SK-N-SH treated with all-trans-retinoic acid at 6 μM for 48 hours (cell line): ENCODE data around the gene HSPB8.

Source experiments
- ATAC-seq: fragments of 200-7000 bp; cut with Tn5 transposase; 3 replicates; pipeline ENCODE4 v1.9.1; 2020; ENCODE audit warnings: mild to moderate bottlenecking, moderate library complexity
- ARNTL ChIP-seq: fragments of 450-650 bp; formaldehyde crosslinking; IDR thresholded peaks from 2 replicates; pipeline ENCODE4 v1.5.0; 2020; ENCODE audit warnings: low read depth, mild to moderate bottlenecking, moderate library complexity, borderline replicate concordance
- BACH2 ChIP-seq: fragments of 250-450 bp; sonication (Bioruptor Pico); IDR thresholded peaks from 2 replicates; pipeline ENCODE4 v1.9.0; 2021; ENCODE audit warnings: mild to moderate bottlenecking, borderline replicate concordance
- CSDC2 ChIP-seq: fragments of 250-450 bp; sonication (Bioruptor Pico); IDR thresholded peaks from 2 replicates; pipeline ENCODE4 v1.5.0; 2020; ENCODE audit warnings: mild to moderate bottlenecking, moderate library complexity
- ESRRG ChIP-seq: fragments of 250-450 bp; sonication (Bioruptor Pico); IDR thresholded peaks from 2 replicates; pipeline ENCODE4 v1.6.1; 2021; ENCODE audit warnings: mild to moderate bottlenecking
- GLIS3 ChIP-seq: fragments of 250-450 bp; sonication (Bioruptor Pico); IDR thresholded peaks from 2 replicates; pipeline ENCODE4 v1.5.0; 2020; ENCODE audit warnings: mild to moderate bottlenecking, moderate library complexity
- ISL1 ChIP-seq: fragments of 250-450 bp; sonication (Bioruptor Pico); IDR thresholded peaks from 2 replicates; pipeline ENCODE4 v2.1.2; 2022; ENCODE audit warnings: mild to moderate bottlenecking, moderate library complexity
- OSR1 ChIP-seq: fragments of 250-450 bp; sonication (Bioruptor Pico); IDR thresholded peaks from 2 replicates; pipeline ENCODE4 v1.8.0; 2022; ENCODE audit warnings: moderate library complexity, mild to moderate bottlenecking, inconsistent platforms
- PPARA ChIP-seq: fragments of 250-450 bp; sonication (Bioruptor Pico); IDR thresholded peaks from 2 replicates; pipeline ENCODE4 v1.5.0; 2020; ENCODE audit warnings: mild to moderate bottlenecking, borderline replicate concordance
- RARB ChIP-seq: fragments of 250-450 bp; sonication (Bioruptor Pico); IDR thresholded peaks from 2 replicates; pipeline ENCODE4 v1.8.0; 2021; ENCODE audit warnings: mild to moderate bottlenecking, moderate library complexity
- SNAI2 ChIP-seq: fragments of 250-450 bp; sonication (Bioruptor Pico); IDR thresholded peaks from 2 replicates; pipeline ENCODE4 v1.5.0; 2020; ENCODE audit warnings: mild to moderate bottlenecking, moderate library complexity
- TCF4 ChIP-seq: fragments of 250-450 bp; sonication (Bioruptor Pico); IDR thresholded peaks from 2 replicates; pipeline ENCODE4 v1.8.0; 2021; ENCODE audit warnings: mild to moderate bottlenecking, moderate library complexity, borderline replicate concordance
- TOX ChIP-seq: fragments of 250-450 bp; sonication (Bioruptor Pico); IDR thresholded peaks from 2 replicates; pipeline ENCODE4 v1.8.0; 2021; ENCODE audit warnings: mild to moderate bottlenecking, moderate library complexity, borderline replicate concordance
- ZC3H10 ChIP-seq: fragments of 250-450 bp; sonication (Bioruptor Pico); IDR thresholded peaks from 2 replicates; pipeline ENCODE4 v1.5.1; 2021; ENCODE audit warnings: mild to moderate bottlenecking, moderate library complexity
- ZFP30 ChIP-seq: fragments of 450-650 bp; formaldehyde crosslinking; IDR thresholded peaks from 2 replicates; pipeline ENCODE4 v1.5.0; 2022; ENCODE audit warnings: mild to moderate bottlenecking, moderate library complexity
- ZNF565 ChIP-seq: fragments of 450-650 bp; formaldehyde crosslinking; conservative IDR thresholded peaks from 2 replicates; pipeline ENCODE4 v1.5.0; 2020; ENCODE audit warnings: low read depth, mild to moderate bottlenecking, moderate library complexity
- ZNF8 ChIP-seq: fragments of 450-650 bp; formaldehyde crosslinking; IDR thresholded peaks from 2 replicates; pipeline ENCODE4 v1.5.0; 2020; ENCODE audit warnings: mild to moderate bottlenecking, moderate library complexity
- TF ChIP-seq, protein P1 (sequence below): fragments of 250-450 bp; sonication (Bioruptor Pico); IDR thresholded peaks from 2 replicates; pipeline ENCODE4 v1.8.0; 2021; ENCODE audit warnings: low read depth, mild to moderate bottlenecking, moderate library complexity, borderline replicate concordance
- TF ChIP-seq, protein P2 (sequence below): fragments of 250-450 bp; sonication (Bioruptor Pico); IDR thresholded peaks from 2 replicates; pipeline ENCODE4 v1.5.0; 2020; ENCODE audit warnings: mild to moderate bottlenecking, moderate library complexity
- TF ChIP-seq, protein P3 (sequence below): fragments of 250-450 bp; sonication (Bioruptor Pico); IDR thresholded peaks from 2 replicates; pipeline ENCODE4 v1.5.1; 2021; ENCODE audit warnings: mild to moderate bottlenecking, moderate library complexity
- TF ChIP-seq, protein P4 (sequence below): fragments of 250-450 bp; sonication (Bioruptor Pico); IDR thresholded peaks from 2 replicates; pipeline ENCODE4 v1.5.1; 2020; ENCODE audit warnings: low read depth, mild to moderate bottlenecking, moderate library complexity

HSPB8 gene

DNA sequence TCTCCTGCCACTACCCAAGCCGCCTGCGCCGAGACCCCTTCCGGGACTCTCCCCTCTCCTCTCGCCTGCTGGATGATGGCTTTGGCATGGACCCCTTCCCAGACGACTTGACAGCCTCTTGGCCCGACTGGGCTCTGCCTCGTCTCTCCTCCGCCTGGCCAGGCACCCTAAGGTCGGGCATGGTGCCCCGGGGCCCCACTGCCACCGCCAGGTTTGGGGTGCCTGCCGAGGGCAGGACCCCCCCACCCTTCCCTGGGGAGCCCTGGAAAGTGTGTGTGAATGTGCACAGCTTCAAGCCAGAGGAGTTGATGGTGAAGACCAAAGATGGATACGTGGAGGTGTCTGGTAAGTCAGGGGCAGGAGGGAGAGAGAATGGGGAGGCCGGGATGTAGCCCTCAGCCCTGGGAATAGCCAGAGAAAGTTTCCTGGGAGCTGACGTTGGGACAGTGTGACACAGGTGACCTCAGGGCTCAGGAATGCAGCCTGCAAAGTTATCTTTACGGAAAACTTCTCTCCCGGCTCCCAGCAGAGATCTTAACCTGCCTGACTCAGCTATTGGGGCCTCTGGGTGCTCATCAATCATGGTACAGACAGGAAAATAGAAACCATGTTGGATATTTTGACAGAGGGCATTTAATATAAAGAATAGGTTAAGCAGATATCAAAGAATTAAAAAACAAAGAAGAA lies 747 bp downstream of the HSPB8 start:
- peak; percentile 28; the same call in 1 of the 3 replicates for ATAC-seq

DNA sequence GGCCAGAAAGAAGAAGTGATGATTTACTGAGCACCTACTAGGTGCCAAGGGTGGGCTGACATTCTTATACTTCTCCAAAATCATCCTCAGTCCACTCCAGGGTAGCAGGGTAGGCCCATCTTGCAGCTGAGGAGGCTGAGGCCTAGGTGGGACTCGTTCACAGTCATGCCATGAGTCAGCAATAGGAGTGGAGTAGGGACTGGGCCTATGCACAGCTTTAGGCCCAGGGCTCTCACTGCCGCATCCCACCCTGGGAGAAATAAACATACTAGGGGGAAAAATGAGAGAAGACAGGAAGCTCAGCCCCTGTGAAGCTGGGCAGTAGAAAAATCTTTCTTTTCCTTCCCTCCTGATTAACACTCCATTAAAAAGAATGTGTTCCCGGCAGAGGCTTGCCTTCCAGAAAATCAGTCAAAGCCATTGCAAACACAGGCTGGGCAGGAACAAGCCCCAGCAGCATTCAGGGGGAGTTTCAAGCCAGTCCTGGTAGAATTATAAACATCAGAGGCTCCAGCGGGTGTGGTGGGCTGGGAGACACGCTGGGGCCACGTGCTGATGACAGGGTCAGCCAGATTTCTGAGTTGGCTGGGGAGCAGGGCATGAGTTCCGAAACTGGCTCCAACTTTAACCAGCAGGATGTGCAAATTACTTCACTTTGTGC lies 1.8 kb downstream of the HSPB8 start:
- no peak for TF ChIP-seq TOX (CRISPR knock-in tag)
- TF ChIP-seq CSDC2 (CRISPR knock-in tag): no peak
- no peak for TF ChIP-seq TCF4 (CRISPR knock-in tag)
- no peak for TF ChIP-seq ZC3H10 (CRISPR knock-in tag)
- TF ChIP-seq, all 23 proteins: peak for 0

More for the DNA sequence above, 747 bp downstream of the HSPB8 start:
- TF ChIP-seq PPARA (CRISPR knock-in tag) (no peak), ISL1 (CRISPR knock-in tag) (peak; percentile 33; the same call in 1 of the 2 replicates), CSDC2 (CRISPR knock-in tag) (0 out of 2 replicates have a peak, but pooled peaks have one; percentile 16)

DNA sequence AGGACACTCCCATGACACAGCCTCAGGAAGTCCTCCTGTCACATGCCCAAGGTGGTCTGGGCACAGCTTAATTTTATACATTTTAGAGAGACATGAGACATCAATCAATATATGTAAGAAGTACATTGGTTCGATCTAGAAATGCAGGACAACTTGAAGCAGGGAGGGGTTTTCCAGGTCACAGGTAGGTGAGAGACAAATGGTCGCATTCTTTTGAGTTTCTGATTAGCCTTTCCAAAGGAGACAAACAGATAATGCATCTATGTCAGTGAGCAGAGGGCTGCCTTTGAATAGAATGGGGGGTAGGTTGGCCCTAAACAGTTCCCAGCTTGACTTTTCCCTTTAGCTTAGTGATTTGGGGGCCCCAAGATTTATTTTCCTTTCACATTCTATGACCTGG lies 2.5 kb downstream of the HSPB8 start:
- no peak for ATAC-seq
- TF ChIP-seq ZFP30 (CRISPR knock-in tag): no peak
- TF ChIP-seq, protein P1, sequence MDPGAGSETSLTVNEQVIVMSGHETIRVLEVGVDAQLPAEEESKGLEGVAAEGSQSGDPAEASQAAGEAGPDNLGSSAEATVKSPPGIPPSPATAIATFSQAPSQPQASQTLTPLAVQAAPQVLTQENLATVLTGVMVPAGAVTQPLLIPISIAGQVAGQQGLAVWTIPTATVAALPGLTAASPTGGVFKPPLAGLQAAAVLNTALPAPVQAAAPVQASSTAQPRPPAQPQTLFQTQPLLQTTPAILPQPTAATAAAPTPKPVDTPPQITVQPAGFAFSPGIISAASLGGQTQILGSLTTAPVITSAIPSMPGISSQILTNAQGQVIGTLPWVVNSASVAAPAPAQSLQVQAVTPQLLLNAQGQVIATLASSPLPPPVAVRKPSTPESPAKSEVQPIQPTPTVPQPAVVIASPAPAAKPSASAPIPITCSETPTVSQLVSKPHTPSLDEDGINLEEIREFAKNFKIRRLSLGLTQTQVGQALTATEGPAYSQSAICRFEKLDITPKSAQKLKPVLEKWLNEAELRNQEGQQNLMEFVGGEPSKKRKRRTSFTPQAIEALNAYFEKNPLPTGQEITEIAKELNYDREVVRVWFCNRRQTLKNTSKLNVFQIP: no peak

More for the DNA sequence above, 1.8 kb downstream of the HSPB8 start:
- ATAC-seq: no peak

DNA sequence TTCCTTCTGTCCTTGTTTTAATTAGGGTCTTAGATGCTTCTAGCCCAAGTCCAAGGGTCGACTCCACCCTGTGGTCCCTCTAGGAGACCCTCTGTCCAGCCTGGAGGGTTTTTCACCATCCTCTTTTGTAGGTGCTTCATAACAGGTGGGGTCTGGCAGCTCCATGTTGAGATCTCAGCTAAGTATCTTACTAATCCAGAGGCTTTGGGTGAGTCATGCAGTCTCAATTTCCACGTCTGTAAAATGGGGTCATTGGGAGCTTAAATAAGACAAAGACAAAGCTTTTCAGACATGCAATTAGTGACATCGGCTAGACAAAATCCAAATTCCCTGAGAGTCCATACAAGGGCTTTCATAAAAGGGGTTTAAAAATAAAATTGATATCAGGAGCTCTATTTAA lies 3.2 kb downstream of the HSPB8 start:
- ATAC-seq: no peak
- no peak for TF ChIP-seq ESRRG (CRISPR knock-in tag)

DNA sequence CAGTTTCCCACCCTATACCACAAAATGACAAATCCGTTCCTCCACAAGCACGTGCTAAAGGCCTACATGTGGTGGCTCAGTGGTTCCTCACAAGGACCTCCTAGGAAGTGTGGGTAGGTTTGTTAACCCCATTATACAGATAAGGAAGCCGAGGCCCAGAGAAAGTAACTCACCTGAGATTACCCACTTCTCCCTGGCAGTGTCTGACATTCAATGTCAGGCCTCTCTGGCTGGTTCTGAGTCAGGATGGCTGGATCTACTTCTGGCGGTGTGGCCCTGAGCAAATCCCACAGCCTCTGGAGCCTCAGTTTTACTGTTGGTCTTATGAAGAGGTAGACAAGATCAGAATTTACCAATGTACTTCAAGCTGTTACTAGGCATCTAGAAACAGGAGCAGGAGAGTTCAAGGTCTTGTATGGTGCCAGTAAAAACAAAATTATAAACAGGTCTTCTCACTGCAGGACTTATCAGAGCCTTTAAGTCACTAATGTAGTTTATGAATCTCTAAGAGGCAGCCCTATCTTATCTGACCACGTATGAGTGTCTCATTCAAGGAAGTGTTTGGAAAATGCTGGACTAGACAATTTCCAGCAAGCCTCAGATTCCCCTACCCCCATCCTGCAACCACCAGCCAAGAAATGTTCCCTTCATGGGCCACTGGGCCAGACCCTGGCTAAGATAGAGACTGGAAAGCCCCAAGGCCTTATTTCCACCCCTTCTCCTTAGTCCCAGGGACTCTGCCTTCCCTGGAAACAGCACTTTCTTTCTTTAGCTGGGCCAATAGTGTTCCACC lies 4.2 kb downstream of the HSPB8 start:
- ATAC-seq: no peak
- TF ChIP-seq RARB (CRISPR knock-in tag) (no peak), OSR1 (CRISPR knock-in tag) (no peak), ZNF8 (CRISPR knock-in tag) (no peak), ISL1 (CRISPR knock-in tag) (no peak), PPARA (CRISPR knock-in tag) (no peak), ZNF565 (CRISPR knock-in tag) (no peak), SNAI2 (CRISPR knock-in tag) (no peak)

DNA sequence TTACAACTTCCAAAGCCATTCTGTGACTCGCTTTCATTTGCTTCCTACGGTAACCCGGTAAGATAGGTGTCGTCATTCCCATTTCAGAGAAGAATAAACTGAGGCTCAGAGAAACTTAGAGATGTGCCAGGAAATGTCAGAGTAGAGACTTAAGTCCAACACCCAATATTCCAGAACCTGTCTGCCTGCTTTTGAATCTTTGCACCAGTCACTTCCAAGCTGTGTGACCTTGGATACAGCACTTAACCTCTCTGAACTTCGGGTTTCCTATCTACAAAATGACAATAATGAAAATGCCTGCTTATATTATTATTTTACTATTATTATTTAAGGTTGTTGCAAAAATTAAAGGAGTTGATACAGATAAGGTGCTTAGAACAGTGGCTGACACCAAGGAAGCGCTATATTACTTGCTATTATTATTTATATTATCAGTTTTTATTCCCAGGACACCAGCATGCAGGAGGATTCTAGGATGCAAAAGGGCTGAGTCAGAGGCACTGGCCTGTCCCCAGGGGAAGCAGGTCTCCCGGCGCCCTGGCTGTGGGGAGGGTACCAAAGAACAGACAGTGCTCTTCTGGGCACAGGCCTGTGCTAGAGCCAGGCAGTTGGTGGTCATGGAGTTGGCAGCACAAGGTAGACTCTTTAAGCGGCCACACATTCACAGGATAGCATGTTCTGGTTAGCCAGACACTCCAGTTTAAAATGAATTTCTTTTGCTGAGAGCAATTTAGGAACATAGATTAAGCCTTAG lies 5.4 kb downstream of the HSPB8 start:
- ATAC-seq: no peak
- TF ChIP-seq, protein P2, sequence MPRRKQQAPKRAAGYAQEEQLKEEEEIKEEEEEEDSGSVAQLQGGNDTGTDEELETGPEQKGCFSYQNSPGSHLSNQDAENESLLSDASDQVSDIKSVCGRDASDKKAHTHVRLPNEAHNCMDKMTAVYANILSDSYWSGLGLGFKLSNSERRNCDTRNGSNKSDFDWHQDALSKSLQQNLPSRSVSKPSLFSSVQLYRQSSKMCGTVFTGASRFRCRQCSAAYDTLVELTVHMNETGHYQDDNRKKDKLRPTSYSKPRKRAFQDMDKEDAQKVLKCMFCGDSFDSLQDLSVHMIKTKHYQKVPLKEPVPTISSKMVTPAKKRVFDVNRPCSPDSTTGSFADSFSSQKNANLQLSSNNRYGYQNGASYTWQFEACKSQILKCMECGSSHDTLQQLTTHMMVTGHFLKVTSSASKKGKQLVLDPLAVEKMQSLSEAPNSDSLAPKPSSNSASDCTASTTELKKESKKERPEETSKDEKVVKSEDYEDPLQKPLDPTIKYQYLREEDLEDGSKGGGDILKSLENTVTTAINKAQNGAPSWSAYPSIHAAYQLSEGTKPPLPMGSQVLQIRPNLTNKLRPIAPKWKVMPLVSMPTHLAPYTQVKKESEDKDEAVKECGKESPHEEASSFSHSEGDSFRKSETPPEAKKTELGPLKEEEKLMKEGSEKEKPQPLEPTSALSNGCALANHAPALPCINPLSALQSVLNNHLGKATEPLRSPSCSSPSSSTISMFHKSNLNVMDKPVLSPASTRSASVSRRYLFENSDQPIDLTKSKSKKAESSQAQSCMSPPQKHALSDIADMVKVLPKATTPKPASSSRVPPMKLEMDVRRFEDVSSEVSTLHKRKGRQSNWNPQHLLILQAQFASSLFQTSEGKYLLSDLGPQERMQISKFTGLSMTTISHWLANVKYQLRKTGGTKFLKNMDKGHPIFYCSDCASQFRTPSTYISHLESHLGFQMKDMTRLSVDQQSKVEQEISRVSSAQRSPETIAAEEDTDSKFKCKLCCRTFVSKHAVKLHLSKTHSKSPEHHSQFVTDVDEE (CRISPR knock-in tag): no peak
- TF ChIP-seq ARNTL (CRISPR knock-in tag): no peak
- TF ChIP-seq, protein P3, sequence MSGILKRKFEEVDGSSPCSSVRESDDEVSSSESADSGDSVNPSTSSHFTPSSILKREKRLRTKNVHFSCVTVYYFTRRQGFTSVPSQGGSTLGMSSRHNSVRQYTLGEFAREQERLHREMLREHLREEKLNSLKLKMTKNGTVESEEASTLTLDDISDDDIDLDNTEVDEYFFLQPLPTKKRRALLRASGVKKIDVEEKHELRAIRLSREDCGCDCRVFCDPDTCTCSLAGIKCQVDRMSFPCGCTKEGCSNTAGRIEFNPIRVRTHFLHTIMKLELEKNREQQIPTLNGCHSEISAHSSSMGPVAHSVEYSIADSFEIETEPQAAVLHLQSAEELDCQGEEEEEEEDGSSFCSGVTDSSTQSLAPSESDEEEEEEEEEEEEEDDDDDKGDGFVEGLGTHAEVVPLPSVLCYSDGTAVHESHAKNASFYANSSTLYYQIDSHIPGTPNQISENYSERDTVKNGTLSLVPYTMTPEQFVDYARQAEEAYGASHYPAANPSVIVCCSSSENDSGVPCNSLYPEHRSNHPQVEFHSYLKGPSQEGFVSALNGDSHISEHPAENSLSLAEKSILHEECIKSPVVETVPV: no peak
- TF ChIP-seq ZFP30 (CRISPR knock-in tag): no peak
- TF ChIP-seq PPARA (CRISPR knock-in tag): no peak
- no peak for TF ChIP-seq ESRRG (CRISPR knock-in tag)
- TF ChIP-seq, protein P4, sequence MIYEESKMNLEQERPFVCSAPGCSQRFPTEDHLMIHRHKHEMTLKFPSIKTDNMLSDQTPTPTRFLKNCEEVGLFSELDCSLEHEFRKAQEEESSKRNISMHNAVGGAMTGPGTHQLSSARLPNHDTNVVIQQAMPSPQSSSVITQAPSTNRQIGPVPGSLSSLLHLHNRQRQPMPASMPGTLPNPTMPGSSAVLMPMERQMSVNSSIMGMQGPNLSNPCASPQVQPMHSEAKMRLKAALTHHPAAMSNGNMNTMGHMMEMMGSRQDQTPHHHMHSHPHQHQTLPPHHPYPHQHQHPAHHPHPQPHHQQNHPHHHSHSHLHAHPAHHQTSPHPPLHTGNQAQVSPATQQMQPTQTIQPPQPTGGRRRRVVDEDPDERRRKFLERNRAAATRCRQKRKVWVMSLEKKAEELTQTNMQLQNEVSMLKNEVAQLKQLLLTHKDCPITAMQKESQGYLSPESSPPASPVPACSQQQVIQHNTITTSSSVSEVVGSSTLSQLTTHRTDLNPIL (CRISPR knock-in tag): no peak
- no peak for TF ChIP-seq ZC3H10 (CRISPR knock-in tag)
- no peak for TF ChIP-seq SNAI2 (CRISPR knock-in tag)
- TF ChIP-seq GLIS3 (CRISPR knock-in tag): no peak
- TF ChIP-seq TCF4 (CRISPR knock-in tag): no peak
- TF ChIP-seq TOX (CRISPR knock-in tag): no peak
- no peak for TF ChIP-seq ZNF565 (CRISPR knock-in tag)
- no peak for TF ChIP-seq BACH2 (CRISPR knock-in tag)
- TF ChIP-seq CSDC2 (CRISPR knock-in tag): no peak
